Naive thymus-derived CD4-positive, alpha-beta T cell (primary cell): ENCODE measurements around the gene DCAF8. TPM values are rescaled to one million over a fixed set of nuclear protein-coding genes. Genes with fewer than 3 reads are reported as not detected.

ENCODE experiments used
- ATAC-seq: fragments of 150-1000 bp; cut with Tn5 transposase; 2 replicates; pipeline ENCODE4 v1.10.0; 2021; ENCODE audit warnings: mild to moderate bottlenecking, moderate library complexity
- CTCF ChIA-PET: fragments of 350-600 bp; sonication (Branson Sonifier 250); formaldehyde crosslinking; loops from one replicate; lab custom pipeline; 2021; ENCODE audit warnings: antibody characterized with exemption; lab: Charles Lee
- POLR2A ChIA-PET: fragments of 350-600 bp; sonication (Branson Sonifier 250); formaldehyde crosslinking; loops from one replicate; lab custom pipeline; 2021; ENCODE audit warnings: antibody characterized with exemption, inconsistent platforms; lab: Charles Lee
- DNase-seq, 9 donors: peaks; one replicate each; pipeline versions ENCODE4 v3.0.0 to v3.0.0-alpha.2; 2020 to 2022; ENCODE audit warnings: mixed read lengths in 1 of 9
- H3K27ac ChIP-seq: one replicate; pipeline ENCODE4 v1.7.0; 2013; ENCODE audit warnings: mild to moderate bottlenecking, low read depth, low read length, moderate library complexity
- H3K27me3 ChIP-seq, 2 donors: one replicate each; pipeline ENCODE4 v1.7.0; 2013; ENCODE audit warnings: low read length in 2 of 2, mild to moderate bottlenecking in 2 of 2, moderate library complexity in 2 of 2; ENCODE audit not compliant: control insufficient read depth in 2 of 2, insufficient read depth in 2 of 2
- H3K36me3 ChIP-seq, 3 experiments: 1 replicate in 2 of 3; 2 replicates in 1 of 3; pipeline ENCODE4 v1.7.0; 2013; ENCODE audit warnings: low read length in 3 of 3, mild to moderate bottlenecking in 3 of 3, moderate library complexity in 1 of 3; ENCODE audit not compliant: insufficient read depth in 3 of 3, control insufficient read depth in 2 of 3
- H3K4me1 ChIP-seq, 2 donors: one replicate each; pipeline ENCODE4 v1.7.0; 2013; ENCODE audit warnings: low read length in 2 of 2, mild to moderate bottlenecking in 2 of 2, moderate library complexity in 1 of 2; ENCODE audit not compliant: control insufficient read depth in 2 of 2, insufficient read depth in 2 of 2
- H3K4me3 ChIP-seq: 2 replicates; pipeline ENCODE4 v1.7.0; 2013; ENCODE audit warnings: mild to moderate bottlenecking, low read length
- H3K9me3 ChIP-seq, 3 experiments: 1 replicate in 2 of 3; 2 replicates in 1 of 3; pipeline ENCODE4 v1.7.0; 2013; ENCODE audit warnings: low read length in 3 of 3; ENCODE audit not compliant: control insufficient read depth in 2 of 3
- H3K27ac Mint-ChIP-seq, 9 donors: one replicate each; pipeline ENCODE4 v1.8.0; 2020 to 2022; ENCODE audit warnings: mixed read lengths in 9 of 9, mild to moderate bottlenecking in 8 of 9, moderate library complexity in 5 of 9, inconsistent platforms in 2 of 9
- H3K27me3 Mint-ChIP-seq, 5 donors: one replicate each; pipeline ENCODE4 v1.8.0; 2021 to 2022; ENCODE audit warnings: mixed read lengths in 5 of 5, mild to moderate bottlenecking in 1 of 5
- H3K36me3 Mint-ChIP-seq, 5 donors: one replicate each; pipeline ENCODE4 v1.8.0; 2020 to 2022; ENCODE audit warnings: mixed read lengths in 5 of 5, mild to moderate bottlenecking in 3 of 5, inconsistent platforms in 1 of 5
- H3K4me1 Mint-ChIP-seq, 7 donors: one replicate each; pipeline ENCODE4 v1.8.0; 2020 to 2022; ENCODE audit warnings: mixed read lengths in 7 of 7, mild to moderate bottlenecking in 3 of 7, inconsistent platforms in 1 of 7
- H3K4me3 Mint-ChIP-seq, 10 donors: one replicate each; pipeline ENCODE4 v1.8.0; 2020 to 2022; ENCODE audit warnings: mild to moderate bottlenecking in 10 of 10, mixed read lengths in 10 of 10, moderate library complexity in 6 of 10, inconsistent platforms in 2 of 10
- H3K9me3 Mint-ChIP-seq, 11 donors: one replicate each; pipeline ENCODE4 v1.8.0; 2020 to 2022; ENCODE audit warnings: mixed read lengths in 11 of 11, mild to moderate bottlenecking in 4 of 11, inconsistent platforms in 1 of 11, moderate library complexity in 1 of 11
- intact Hi-C, 2 donors: fragments of 100-400 bp; cut with micrococcal nuclease; formaldehyde crosslinking; loops; one replicate each; pipeline ENCODE4 v1.15.1; 2023
- polyA plus RNA-seq, 2 donors: library from polyadenylated mRNA; unstranded; fragments of 300-500 nt; fragmentation: Illumina TruSeq; gene quantifications; one replicate each; pipeline ENCODE4 v1.2.3, GENCODE V29; 2021
- total RNA-seq, 6 experiments: library from RNA in 5 of 6; stranded (reverse) in 5 of 6; gene quantifications; 1 replicate in 5 of 6; 2 replicates in 1 of 6; pipeline ENCODE4 v1.2.3 and lab custom pipeline; 2021 to 2026

DCAF8 gene
- total and polyA plus RNA-seq, 7 experiments from 2014 or later: 45.6 to 226 (median 174) TPM

DNA sequence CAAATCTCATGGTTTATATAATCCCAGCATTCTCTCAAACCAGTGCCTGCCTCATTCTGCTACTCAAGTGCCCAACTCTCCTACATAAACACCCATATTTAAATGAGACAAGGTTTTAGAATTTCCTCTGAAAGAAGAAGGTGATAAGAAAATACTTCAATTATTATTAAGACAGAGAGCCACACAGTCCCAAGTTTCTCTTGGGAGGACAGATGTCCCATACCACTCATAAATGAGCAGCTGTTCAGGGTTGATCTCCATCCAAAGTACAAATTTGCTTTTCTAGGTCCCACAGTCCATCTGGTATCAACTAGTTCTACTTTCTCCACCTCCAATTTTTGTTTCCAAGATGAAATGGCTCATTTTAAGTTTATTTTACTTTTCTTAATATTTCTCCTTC lies 11.3 kb downstream of the DCAF8 start:
- H3K27me3 ChIP-seq: no peaks in the 10 kb centered on the region
- ATAC-seq (no peak), DNase-seq (no peak)
- no peak overlapping the region for H3K4me3 ChIP-seq
- no peaks in the 10 kb centered on the region for H3K27me3 Mint-ChIP-seq
- H3K36me3 Mint-ChIP-seq: peaks cover 0 to 15% (median 8%) of the 10 kb centered on the region in 5 donors
- intact Hi-C loops: loop anchor here in 1 of 2 donors (2.0 kb wide), 1 partner anchor 40 kb away; no protein-coding TSS in a partner anchor
- H3K27ac Mint-ChIP-seq: peak overlapping the region in 5 of 9 donors; percentile 18 to 65 (median 31)
- no peaks in the 10 kb centered on the region for H3K36me3 ChIP-seq
- H3K9me3 Mint-ChIP-seq: no peaks in the 10 kb centered on the region
- ChIA-PET POLR2A (interaction anchor here (0.9 to 4.0 kb wide), 2 partner anchors 11 to 1476 kb away, joined by 3 to 33 read pairs; partner anchors contain the start of gene DCAF8), CTCF (interaction anchor here (0.7 to 3.8 kb wide), 10 partner anchors 10 to 586 kb away, joined by 3 to 26 read pairs (median 11); partner anchors contain the start of gene DCAF8)
- no peaks in the 10 kb centered on the region for H3K4me1 ChIP-seq
- H3K4me1 Mint-ChIP-seq: peaks cover 6 to 35% (median 25%) of the 10 kb centered on the region in 7 donors
- H3K27ac ChIP-seq: no peak overlapping the region
- H3K4me3 Mint-ChIP-seq: no peak overlapping the region
- no peaks in the 10 kb centered on the region for H3K9me3 ChIP-seq

DNA sequence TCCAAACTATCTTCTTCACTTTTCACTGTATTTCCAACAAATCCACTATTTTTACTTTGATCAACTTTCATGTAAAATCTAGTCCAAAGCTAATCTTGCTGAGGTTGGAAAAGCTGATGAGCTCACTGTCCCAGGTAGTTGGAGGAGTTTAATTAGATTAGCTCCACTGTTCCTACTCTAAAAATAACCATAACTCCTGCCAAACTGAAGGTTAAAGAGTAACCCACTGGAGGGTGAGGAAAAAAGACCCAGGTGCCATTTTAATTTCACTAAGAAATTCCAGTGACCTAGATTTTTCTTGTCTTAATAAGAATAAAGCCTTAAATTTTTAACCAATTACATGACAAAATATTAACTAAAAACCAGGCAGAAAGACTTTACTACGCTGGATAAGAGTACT lies 15.3 kb downstream of the DCAF8 start:
- Histone ChIP-seq H3K4me1 (no peaks in the 10 kb centered on the region), H3K27ac (no peak overlapping the region), H3K9me3 (no peaks in the 10 kb centered on the region), H3K27me3 (no peaks in the 10 kb centered on the region), H3K36me3 (peaks cover 0 to 18% (median 0%) of the 10 kb centered on the region in 3 experiments), H3K4me3 (no peak overlapping the region)
- Mint-ChIP-seq H3K27ac (no peak overlapping the region), H3K27me3 (no peaks in the 10 kb centered on the region), H3K36me3 (peaks cover 0 to 21% (median 8%) of the 10 kb centered on the region in 5 donors), H3K4me3 (no peak overlapping the region), H3K4me1 (peaks cover 6 to 52% (median 34%) of the 10 kb centered on the region in 7 donors), H3K9me3 (no peaks in the 10 kb centered on the region)
- DNase-seq (no peak), ATAC-seq (no peak)
- intact Hi-C loops: no loop called here
- ChIA-PET CTCF (no interaction called here), POLR2A (interaction anchor here (1.2 to 1.4 kb wide), 2 partner anchors 13 to 15 kb away, joined by 3 to 4 read pairs; partner anchors contain the start of gene DCAF8)

- H3K4me1 ChIP-seq: no peaks in the 10 kb centered on the region
- peaks cover 0 to 26% (median 0%) of the 10 kb centered on the region in 3 experiments for H3K36me3 ChIP-seq
- intact Hi-C loops: no loop called here
- Mint-ChIP-seq H3K36me3 (peaks cover 0 to 27% (median 14%) of the 10 kb centered on the region in 5 donors), H3K9me3 (no peaks in the 10 kb centered on the region), H3K4me3 (no peak overlapping the region), H3K27ac (peak overlapping the region in 1 of 9 donors; percentile 69), H3K4me1 (peaks cover 3 to 44% (median 25%) of the 10 kb centered on the region in 7 donors), H3K27me3 (no peaks in the 10 kb centered on the region)
- DNase-seq (no peak), ATAC-seq (no peak)
- ChIA-PET POLR2A (interaction anchor here (1.4 to 2.1 kb wide), 3 partner anchors 11 to 39 kb away, joined by 4 to 11 read pairs (median 4); partner anchors contain the start of gene PEX19), CTCF (no interaction called here)
- H3K9me3 ChIP-seq: no peaks in the 10 kb centered on the region
- no peak overlapping the region for H3K27ac ChIP-seq
- no peak overlapping the region for H3K4me3 ChIP-seq
- no peaks in the 10 kb centered on the region for H3K27me3 ChIP-seq
Measured at GRCh38 chr1:160245434-160245833, 16.9 kb downstream of the DCAF8 start.

GRCh38 chr1:160244209-160244608 lies 18.1 kb downstream of the DCAF8 start:
- H3K27me3 Mint-ChIP-seq: no peaks in the 10 kb centered on the region
- Histone ChIP-seq H3K9me3 (no peaks in the 10 kb centered on the region), H3K27ac (no peak overlapping the region), H3K4me3 (no peak overlapping the region), H3K36me3 (peaks cover 0 to 39% (median 9%) of the 10 kb centered on the region in 3 experiments), H3K4me1 (no peaks in the 10 kb centered on the region), H3K27me3 (no peaks in the 10 kb centered on the region)
- H3K36me3 Mint-ChIP-seq: peaks cover 6 to 35% (median 26%) of the 10 kb centered on the region in 5 donors
- ATAC-seq (no peak), DNase-seq (no peak)
- H3K4me3 Mint-ChIP-seq: no peak overlapping the region
- CTCF ChIA-PET: interaction anchor here (2.7 kb wide), 1 partner anchor 47 kb away, joined by 9 read pairs; no protein-coding TSS in a partner anchor
- H3K9me3 Mint-ChIP-seq: no peaks in the 10 kb centered on the region
- H3K27ac Mint-ChIP-seq: no peak overlapping the region
- H3K4me1 Mint-ChIP-seq: peaks cover 0 to 40% (median 21%) of the 10 kb centered on the region in 7 donors
- POLR2A ChIA-PET: interaction anchor here (0.6 to 2.1 kb wide), 5 partner anchors 13 to 40 kb away, joined by 4 to 11 read pairs (median 5); partner anchors contain the start of genes DCAF8 and PEX19
- intact Hi-C loops: no loop called here

- DNase-seq (no peak), ATAC-seq (no peak)
- intact Hi-C loops: no loop called here
- Mint-ChIP-seq H3K27me3 (no peaks in the 10 kb centered on the region), H3K27ac (peak overlapping the region in 3 of 9 donors; percentile 1 to 66 (median 65)), H3K9me3 (no peaks in the 10 kb centered on the region), H3K4me3 (no peak overlapping the region), H3K36me3 (peaks cover 6 to 39% (median 31%) of the 10 kb centered on the region in 5 donors), H3K4me1 (peaks cover 0 to 43% (median 21%) of the 10 kb centered on the region in 7 donors)
- H3K36me3 ChIP-seq: peaks cover 2 to 42% (median 11%) of the 10 kb centered on the region in 3 experiments
- H3K4me1 ChIP-seq: no peaks in the 10 kb centered on the region
- no peaks in the 10 kb centered on the region for H3K27me3 ChIP-seq
- no peaks in the 10 kb centered on the region for H3K9me3 ChIP-seq
- POLR2A ChIA-PET: interaction anchor here (0.6 to 2.1 kb wide), 5 partner anchors 8 to 41 kb away, joined by 3 to 11 read pairs (median 5); partner anchors contain the start of genes DCAF8 and PEX19
- no peak overlapping the region for H3K27ac ChIP-seq
- CTCF ChIA-PET: interaction anchor here (0.5 to 5.1 kb wide), 3 partner anchors 8 to 101 kb away, joined by 7 to 23 read pairs (median 9); no protein-coding TSS in a partner anchor
- H3K4me3 ChIP-seq: no peak overlapping the region
Measured at GRCh38 chr1:160243767-160244166, 18.6 kb downstream of the DCAF8 start.

DNA sequence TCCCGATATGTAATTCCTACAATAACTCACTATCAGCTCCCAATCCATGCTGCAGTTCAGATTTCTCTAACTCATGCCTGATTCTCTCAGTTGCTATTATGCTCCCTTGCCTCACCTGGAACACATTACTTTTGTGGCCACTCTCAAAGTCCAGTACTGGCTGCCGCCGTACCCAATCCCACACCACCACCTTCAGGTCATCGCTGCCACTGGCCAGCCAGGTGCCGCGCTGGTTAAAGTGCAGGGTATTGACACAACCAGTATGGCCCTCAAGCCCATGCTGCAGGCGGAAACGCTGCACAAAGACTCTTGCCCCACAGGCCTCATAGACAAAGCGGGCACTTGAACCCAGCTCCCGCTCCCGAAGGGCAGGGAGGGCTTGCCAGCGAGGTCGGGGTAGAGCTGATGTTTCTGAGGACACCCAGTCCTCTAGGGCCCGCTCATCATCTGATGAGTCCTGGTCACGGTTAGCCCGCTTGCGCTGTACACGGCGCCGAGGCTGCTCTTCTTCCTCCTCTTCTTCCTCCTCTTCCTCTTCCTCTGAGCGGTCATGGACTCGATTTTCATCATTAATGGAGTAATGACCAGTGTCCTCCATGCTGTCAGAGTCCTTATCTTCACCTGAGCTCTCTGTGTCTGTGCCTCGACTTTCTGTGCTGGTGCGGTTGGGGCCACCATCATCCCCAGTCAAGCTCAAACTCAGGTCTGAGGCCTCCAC lies 22.6 kb downstream of the DCAF8 start:
- no peaks in the 10 kb centered on the region for H3K9me3 Mint-ChIP-seq
- Histone ChIP-seq H3K27me3 (no peaks in the 10 kb centered on the region), H3K9me3 (no peaks in the 10 kb centered on the region), H3K36me3 (peaks cover 18 to 78% (median 28%) of the 10 kb centered on the region in 3 experiments), H3K27ac (no peak overlapping the region), H3K4me1 (no peaks in the 10 kb centered on the region), H3K4me3 (no peak overlapping the region)
- ChIA-PET POLR2A (interaction anchor here (1.0 to 1.3 kb wide), 2 partner anchors 52 to 141 kb away, joined by 3 read pairs; partner anchors contain the start of gene IGSF8), CTCF (interaction anchor here (1.2 to 5.1 kb wide), 2 partner anchors 12 to 153 kb away, joined by 4 to 23 read pairs; no protein-coding TSS in a partner anchor)
- peaks cover 17 to 52% (median 45%) of the 10 kb centered on the region in 5 donors for H3K36me3 Mint-ChIP-seq
- no peaks in the 10 kb centered on the region for H3K27me3 Mint-ChIP-seq
- ATAC-seq (no peak), DNase-seq (no peak)
- H3K4me1 Mint-ChIP-seq: peaks cover 7 to 29% (median 12%) of the 10 kb centered on the region in 7 donors
- intact Hi-C loops: no loop called here
- H3K4me3 Mint-ChIP-seq: no peak overlapping the region
- peak overlapping the region in 1 of 9 donors; percentile 93 for H3K27ac Mint-ChIP-seq
